Measurements from ENCODE around the gene RBM46. TPM values are rescaled to one million over a fixed set of nuclear protein-coding genes. Genes with fewer than 3 reads are reported as not detected.

Gene RBM46
- total RNA-seq, 1 donor from 2014 or later, result not detected

GRCh38 chr4:154738426-154738825, 42.6 kb upstream of the RBM46 start:
- TF ChIP-seq CTCF (IDR thresholded peaks at IDR 0.05; ENCODE audit: unreplicated experiment), result no peak
- peaks cover 9% of the 10 kb centered on the region for H3K4me1 Mint-ChIP-seq (ENCODE audit: unreplicated experiment)

GRCh38 chr4:154739111-154739510, 42.0 kb upstream of the RBM46 start:
- H3K27me3 Mint-ChIP-seq (ENCODE audit: unreplicated experiment), result peaks cover 14% of the 10 kb centered on the region
- DNase-seq (ENCODE audit: low spot score), result no peak
- no peaks in the 10 kb centered on the region for H3K36me3 Mint-ChIP-seq (ENCODE audit: low read depth, unreplicated experiment)
- H3K9me3 Mint-ChIP-seq (ENCODE audit: unreplicated experiment), result no peaks in the 10 kb centered on the region
- H3K27ac Mint-ChIP-seq (ENCODE audit: unreplicated experiment), result no peak overlapping the region
- H3K4me3 Mint-ChIP-seq (ENCODE audit: unreplicated experiment), result no peak overlapping the region
- no peak for TF ChIP-seq CTCF (IDR thresholded peaks at IDR 0.05; ENCODE audit: unreplicated experiment)
- peaks cover 9% of the 10 kb centered on the region for H3K4me1 Mint-ChIP-seq (ENCODE audit: unreplicated experiment)

More at GRCh38 chr4:154738426-154738825, 42.6 kb upstream of the RBM46 start:
- no peaks in the 10 kb centered on the region for H3K9me3 Mint-ChIP-seq (ENCODE audit: unreplicated experiment)
- no peak for DNase-seq (ENCODE audit: low spot score)
- no peaks in the 10 kb centered on the region for H3K36me3 Mint-ChIP-seq (ENCODE audit: low read depth, unreplicated experiment)
- H3K27me3 Mint-ChIP-seq (ENCODE audit: unreplicated experiment), result peaks cover 10% of the 10 kb centered on the region
- no peak overlapping the region for H3K27ac Mint-ChIP-seq (ENCODE audit: unreplicated experiment)
- H3K4me3 Mint-ChIP-seq (ENCODE audit: unreplicated experiment), result no peak overlapping the region

GRCh38 chr4:154740462-154740861, 40.6 kb upstream of the RBM46 start:
- no peak for DNase-seq (ENCODE audit: low spot score)
- no peak for TF ChIP-seq CTCF (IDR thresholded peaks at IDR 0.05; ENCODE audit: unreplicated experiment)
- peaks cover 13% of the 10 kb centered on the region for H3K4me1 Mint-ChIP-seq (ENCODE audit: unreplicated experiment)
- H3K9me3 Mint-ChIP-seq (ENCODE audit: unreplicated experiment), result no peaks in the 10 kb centered on the region
- no peaks in the 10 kb centered on the region for H3K36me3 Mint-ChIP-seq (ENCODE audit: low read depth, unreplicated experiment)
- H3K27ac Mint-ChIP-seq (ENCODE audit: unreplicated experiment), result no peak overlapping the region
- no peak overlapping the region for H3K4me3 Mint-ChIP-seq (ENCODE audit: unreplicated experiment)
- peaks cover 18% of the 10 kb centered on the region for H3K27me3 Mint-ChIP-seq (ENCODE audit: unreplicated experiment)

GRCh38 chr4:154741131-154741665, 39.9 kb upstream of the RBM46 start:
- H3K27me3 Mint-ChIP-seq (ENCODE audit: unreplicated experiment), result peaks cover 18% of the 10 kb centered on the region
- no peak for TF ChIP-seq CTCF (IDR thresholded peaks at IDR 0.05; ENCODE audit: unreplicated experiment)
- peaks cover 13% of the 10 kb centered on the region for H3K4me1 Mint-ChIP-seq (ENCODE audit: unreplicated experiment)
- H3K4me3 Mint-ChIP-seq (ENCODE audit: unreplicated experiment), result no peak overlapping the region
- H3K9me3 Mint-ChIP-seq (ENCODE audit: unreplicated experiment), result no peaks in the 10 kb centered on the region
- no peaks in the 10 kb centered on the region for H3K36me3 Mint-ChIP-seq (ENCODE audit: low read depth, unreplicated experiment)
- no peak for DNase-seq (ENCODE audit: low spot score)
- H3K27ac Mint-ChIP-seq (ENCODE audit: unreplicated experiment), result no peak overlapping the region

- H3K27ac Mint-ChIP-seq (ENCODE audit: unreplicated experiment), result no peak overlapping the region
- H3K27me3 Mint-ChIP-seq (ENCODE audit: unreplicated experiment), result peaks cover 18% of the 10 kb centered on the region
Observed at GRCh38 chr4:154741922-154742850, 38.9 kb upstream of the RBM46 start.

More at GRCh38 chr4:154741922-154742850, 38.9 kb upstream of the RBM46 start:
- Mint-ChIP-seq H3K9me3 (ENCODE audit: unreplicated experiment) (no peaks in the 10 kb centered on the region), H3K4me1 (ENCODE audit: unreplicated experiment) (peaks cover 13% of the 10 kb centered on the region), H3K36me3 (ENCODE audit: low read depth, unreplicated experiment) (no peaks in the 10 kb centered on the region), H3K4me3 (ENCODE audit: unreplicated experiment) (peak overlapping the region; percentile 51)
- TF ChIP-seq CTCF (IDR thresholded peaks at IDR 0.05; ENCODE audit: unreplicated experiment), result no peak
- peak; percentile 27 for DNase-seq (ENCODE audit: low spot score)
